ENCODE measurements around the gene MICU2. TPM values are rescaled to one million over a fixed set of nuclear protein-coding genes. Genes with fewer than 3 reads are reported as not detected.
"Not testable (repeated sequence)": the region's sequence is repeated elsewhere in the genome, so short reads cannot be mapped to it uniquely, and the experiment has no call there.

The MICU2 gene
- total and polyA plus RNA-seq, 4 donors, result 64.6 to 80.1 (median 71.9) TPM

DNA sequence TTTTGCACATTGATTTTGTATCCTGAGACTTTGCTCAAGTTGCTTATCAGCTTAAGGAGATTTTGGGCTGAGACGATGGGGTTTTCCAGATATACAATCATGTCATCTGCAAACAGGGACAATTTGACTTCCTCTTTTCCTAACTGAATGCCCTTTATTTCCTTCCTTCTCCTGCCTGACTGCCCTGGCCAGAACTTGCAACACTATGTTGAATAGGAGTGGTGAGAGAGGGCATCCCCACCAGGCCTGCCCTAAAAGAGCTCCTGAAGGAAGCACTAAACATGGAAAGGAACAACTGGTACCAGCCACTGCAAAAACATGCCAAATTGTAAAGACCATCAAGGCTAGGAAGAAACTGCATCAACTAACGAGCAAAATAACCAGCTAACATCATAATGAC is 50.7 kb downstream of the MICU2 start:
- not testable (repeated sequence) for H3K27ac ChIP-seq (ENCODE audit: low read depth, low read length); H3K4me3 ChIP-seq (ENCODE audit: low read depth, low read length); DNase-seq (ENCODE audit: low read depth in 4 of 6, low spot score in 6 of 6); H3K9me3 ChIP-seq (ENCODE audit: control insufficient read depth, insufficient read depth, low read length); H3K36me3 ChIP-seq (ENCODE audit: control insufficient read depth, insufficient read depth, low read length); H3K4me1 ChIP-seq (ENCODE audit: control insufficient read depth, insufficient read depth, low read length); H3K27me3 ChIP-seq (ENCODE audit: control insufficient read depth, insufficient read depth, low read length)
- no CpG with 5 or more reads among the region's 2 CpGs for WGBS (ENCODE audit: insufficient coverage)

DNA sequence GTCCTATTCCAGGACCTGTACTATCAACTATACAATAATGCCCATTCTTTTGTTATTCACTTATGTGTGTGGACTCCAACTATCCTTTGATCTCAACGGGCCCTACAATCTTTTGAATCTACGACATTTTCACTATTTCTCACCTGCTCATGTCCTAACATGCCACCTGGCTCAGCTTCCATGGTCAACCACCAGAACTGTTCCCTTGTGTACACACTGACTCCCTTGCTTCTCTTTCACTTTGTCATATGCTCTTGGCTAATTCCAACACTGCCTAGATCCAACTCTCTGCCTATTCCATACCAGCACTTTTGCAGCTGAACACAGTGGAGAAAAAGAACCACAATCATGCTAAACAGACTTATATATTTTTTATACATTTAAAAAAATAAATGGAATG is 53.1 kb downstream of the MICU2 start:
- DNase-seq (ENCODE audit: low read depth in 4 of 6, low spot score in 6 of 6), result no peak
- H3K27me3 ChIP-seq (ENCODE audit: control insufficient read depth, insufficient read depth, low read length), result no peaks in the 10 kb centered on the region
- no peaks in the 10 kb centered on the region for H3K36me3 ChIP-seq (ENCODE audit: control insufficient read depth, insufficient read depth, low read length)
- no peak overlapping the region for H3K27ac ChIP-seq (ENCODE audit: low read depth, low read length)
- 95% methylated on average over 2 of the region's 2 CpGs for WGBS (ENCODE audit: insufficient coverage)
- H3K4me3 ChIP-seq (ENCODE audit: low read depth, low read length), result no peak overlapping the region
- no peaks in the 10 kb centered on the region for H3K4me1 ChIP-seq (ENCODE audit: control insufficient read depth, insufficient read depth, low read length)
- H3K9me3 ChIP-seq (ENCODE audit: control insufficient read depth, insufficient read depth, low read length), result no peaks in the 10 kb centered on the region

DNA sequence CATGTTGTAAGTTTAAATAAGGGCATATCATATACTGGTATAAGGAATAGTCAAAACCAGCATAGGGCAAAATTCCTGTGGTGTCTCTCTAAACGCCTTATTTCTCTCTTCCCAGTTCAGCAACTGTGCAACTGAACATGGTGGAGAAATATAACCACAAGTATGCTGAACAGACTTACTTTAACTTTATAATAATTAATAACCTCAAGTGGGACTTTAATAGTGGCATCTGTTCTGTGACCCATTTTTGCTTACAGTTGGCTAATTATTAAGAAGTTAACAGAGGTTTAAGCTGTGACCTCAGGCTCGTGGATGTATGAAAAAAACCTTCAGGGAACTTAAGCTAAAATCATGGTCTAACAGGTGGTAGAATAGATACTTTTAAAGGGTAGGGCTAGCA is 54.3 kb downstream of the MICU2 start:
- H3K9me3 ChIP-seq (ENCODE audit: control insufficient read depth, insufficient read depth, low read length), result no peaks in the 10 kb centered on the region

DNA sequence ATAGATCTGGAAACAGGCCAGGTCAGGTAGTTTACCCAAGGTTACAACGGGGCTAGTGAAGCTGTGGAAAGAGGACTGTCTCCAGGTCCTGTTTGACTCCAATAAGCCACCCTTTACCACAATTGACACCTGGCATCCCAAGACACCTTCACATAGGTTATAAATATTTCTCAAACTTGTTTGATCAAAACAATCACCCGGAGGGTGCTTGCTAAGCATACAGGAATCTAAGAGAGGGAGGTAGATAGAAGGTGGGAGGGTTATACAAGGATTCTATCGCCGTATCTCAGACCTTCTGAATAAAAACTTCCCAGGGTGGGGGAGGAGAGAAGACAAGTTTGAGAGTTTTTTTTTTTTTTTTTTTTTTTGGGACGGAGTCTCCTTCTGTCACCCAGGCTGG is 55.4 kb downstream of the MICU2 start:
- no peak for DNase-seq (ENCODE audit: low read depth in 4 of 6, low spot score in 6 of 6)
- no peaks in the 10 kb centered on the region for H3K27me3 ChIP-seq (ENCODE audit: control insufficient read depth, insufficient read depth, low read length)
- peaks cover 6% of the 10 kb centered on the region for H3K36me3 ChIP-seq (ENCODE audit: control insufficient read depth, insufficient read depth, low read length)
- H3K4me3 ChIP-seq (ENCODE audit: low read depth, low read length), result no peak overlapping the region
- H3K9me3 ChIP-seq (ENCODE audit: control insufficient read depth, insufficient read depth, low read length), result no peaks in the 10 kb centered on the region
- WGBS (ENCODE audit: insufficient coverage), result 100% methylated on average over 1 of the region's 5 CpGs
- no peak overlapping the region for H3K27ac ChIP-seq (ENCODE audit: low read depth, low read length)
- no peaks in the 10 kb centered on the region for H3K4me1 ChIP-seq (ENCODE audit: control insufficient read depth, insufficient read depth, low read length)

More for the DNA sequence above, 54.3 kb downstream of the MICU2 start:
- no peak for DNase-seq (ENCODE audit: low read depth in 4 of 6, low spot score in 6 of 6)
- Histone ChIP-seq H3K4me3 (ENCODE audit: low read depth, low read length) (no peak overlapping the region), H3K4me1 (ENCODE audit: control insufficient read depth, insufficient read depth, low read length) (no peaks in the 10 kb centered on the region), H3K27me3 (ENCODE audit: control insufficient read depth, insufficient read depth, low read length) (no peaks in the 10 kb centered on the region), H3K36me3 (ENCODE audit: control insufficient read depth, insufficient read depth, low read length) (peaks cover 6% of the 10 kb centered on the region), H3K27ac (ENCODE audit: low read depth, low read length) (no peak overlapping the region)
- WGBS (ENCODE audit: insufficient coverage), result 83% methylated on average over 1 of the region's 2 CpGs

DNA sequence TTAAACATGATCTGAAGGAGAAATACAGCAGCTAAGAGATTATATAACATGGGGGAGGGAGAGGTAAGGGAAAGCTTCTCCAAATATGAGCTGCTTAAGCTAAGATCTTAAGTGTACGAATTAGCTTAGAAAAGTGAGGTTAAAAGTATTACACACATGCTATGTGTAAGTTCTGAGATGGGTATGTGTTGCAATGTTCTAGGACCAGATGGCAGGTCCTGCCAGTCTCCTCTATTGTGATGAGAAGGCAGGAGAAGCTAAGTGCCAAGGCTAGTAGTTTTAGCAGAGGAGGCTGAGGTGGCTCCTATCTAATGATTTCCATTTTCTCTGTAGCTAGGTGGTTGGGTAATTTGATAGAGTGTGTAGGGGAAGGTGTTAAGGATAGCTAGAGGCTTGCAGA is 57.6 kb downstream of the MICU2 start:
- Histone ChIP-seq H3K36me3 (ENCODE audit: control insufficient read depth, insufficient read depth, low read length) (peaks cover 6% of the 10 kb centered on the region), H3K9me3 (ENCODE audit: control insufficient read depth, insufficient read depth, low read length) (no peaks in the 10 kb centered on the region), H3K27me3 (ENCODE audit: control insufficient read depth, insufficient read depth, low read length) (no peaks in the 10 kb centered on the region), H3K4me1 (ENCODE audit: control insufficient read depth, insufficient read depth, low read length) (no peaks in the 10 kb centered on the region), H3K4me3 (ENCODE audit: low read depth, low read length) (no peak overlapping the region), H3K27ac (ENCODE audit: low read depth, low read length) (no peak overlapping the region)
- 100% methylated on average over 1 of the region's 1 CpG for WGBS (ENCODE audit: insufficient coverage)
- no peak for DNase-seq (ENCODE audit: low read depth in 4 of 6, low spot score in 6 of 6)

DNA sequence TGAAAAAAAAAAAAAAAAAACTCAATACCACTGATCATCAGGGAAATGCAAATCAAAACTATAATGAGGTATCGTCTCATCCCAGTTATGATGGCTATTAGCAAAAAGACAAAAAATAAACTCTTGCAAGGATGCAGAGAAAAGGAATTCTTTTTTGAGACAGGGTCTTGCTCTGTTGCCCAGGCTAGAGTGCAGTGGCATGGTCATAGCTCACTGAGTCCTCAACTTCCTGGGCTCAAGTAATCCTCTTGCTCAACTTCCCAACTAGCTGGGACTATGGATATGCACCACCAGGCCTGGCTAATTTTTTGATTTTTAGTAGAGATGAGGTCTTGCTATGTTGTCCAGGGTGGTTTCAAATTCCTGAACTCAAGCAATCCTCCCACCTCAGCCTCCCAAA is 59.5 kb downstream of the MICU2 start:
- no peak overlapping the region for H3K27ac ChIP-seq (ENCODE audit: low read depth, low read length)
- H3K9me3 ChIP-seq (ENCODE audit: control insufficient read depth, insufficient read depth, low read length), result no peaks in the 10 kb centered on the region
- no peaks in the 10 kb centered on the region for H3K4me1 ChIP-seq (ENCODE audit: control insufficient read depth, insufficient read depth, low read length)
- H3K4me3 ChIP-seq (ENCODE audit: low read depth, low read length), result no peak overlapping the region
- DNase-seq (ENCODE audit: low read depth in 4 of 6, low spot score in 6 of 6), result no peak
- peaks cover 6% of the 10 kb centered on the region for H3K36me3 ChIP-seq (ENCODE audit: control insufficient read depth, insufficient read depth, low read length)
- no CpG with 5 or more reads among the region's 1 CpG for WGBS (ENCODE audit: insufficient coverage)
- H3K27me3 ChIP-seq (ENCODE audit: control insufficient read depth, insufficient read depth, low read length), result no peaks in the 10 kb centered on the region

DNA sequence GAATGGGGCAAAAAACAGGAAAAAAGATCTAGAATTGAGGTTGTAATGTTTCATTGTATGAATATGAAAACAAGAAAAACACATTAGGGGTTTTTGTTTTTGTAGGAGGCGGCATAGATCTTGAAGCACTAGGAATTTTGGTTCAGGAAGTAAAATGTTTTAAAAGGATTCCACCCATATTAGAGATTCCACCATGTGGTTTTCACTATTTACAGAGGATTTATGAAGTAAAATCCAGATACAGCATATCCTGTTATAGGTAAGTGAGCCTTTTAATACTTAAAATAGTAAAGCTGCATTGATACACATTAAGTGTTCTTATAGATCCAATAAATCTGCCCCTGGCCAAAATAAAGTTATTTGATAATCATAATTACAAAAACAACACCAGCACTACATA is 61.4 kb downstream of the MICU2 start:
- no CpG with 5 or more reads among the region's 1 CpG for WGBS (ENCODE audit: insufficient coverage)
- Histone ChIP-seq H3K4me3 (ENCODE audit: low read depth, low read length) (no peak overlapping the region), H3K36me3 (ENCODE audit: control insufficient read depth, insufficient read depth, low read length) (peaks cover 11% of the 10 kb centered on the region), H3K27ac (ENCODE audit: low read depth, low read length) (no peak overlapping the region), H3K4me1 (ENCODE audit: control insufficient read depth, insufficient read depth, low read length) (no peaks in the 10 kb centered on the region), H3K9me3 (ENCODE audit: control insufficient read depth, insufficient read depth, low read length) (no peaks in the 10 kb centered on the region), H3K27me3 (ENCODE audit: control insufficient read depth, insufficient read depth, low read length) (no peaks in the 10 kb centered on the region)
- no peak for DNase-seq (ENCODE audit: low read depth in 4 of 6, low spot score in 6 of 6)

DNA sequence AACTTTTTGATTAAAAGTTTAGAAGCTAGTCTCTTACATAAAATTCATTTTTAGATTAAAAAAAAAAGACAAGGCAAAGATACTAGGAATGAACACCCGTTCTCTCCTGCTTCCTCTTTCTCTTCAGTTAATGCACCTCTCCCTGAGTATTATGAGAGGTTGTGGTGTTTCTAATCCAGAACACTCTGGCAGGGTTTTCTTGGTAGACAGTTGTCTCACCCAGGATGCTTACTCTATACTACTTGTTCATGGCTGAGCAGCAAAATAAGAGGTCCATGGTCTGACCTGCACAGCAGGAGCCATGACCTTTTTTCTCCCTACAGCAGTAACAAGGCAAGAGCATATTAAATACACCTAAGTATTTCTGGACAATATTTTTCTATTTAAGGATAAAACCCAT is 62.0 kb downstream of the MICU2 start:
- no peaks in the 10 kb centered on the region for H3K4me1 ChIP-seq (ENCODE audit: control insufficient read depth, insufficient read depth, low read length)
- no peak overlapping the region for H3K27ac ChIP-seq (ENCODE audit: low read depth, low read length)
- DNase-seq (ENCODE audit: low read depth in 4 of 6, low spot score in 6 of 6), result no peak
- H3K4me3 ChIP-seq (ENCODE audit: low read depth, low read length), result no peak overlapping the region
- H3K36me3 ChIP-seq (ENCODE audit: control insufficient read depth, insufficient read depth, low read length), result peaks cover 11% of the 10 kb centered on the region
- WGBS (ENCODE audit: insufficient coverage), result no CpG with 5 or more reads among the region's 1 CpG
- no peaks in the 10 kb centered on the region for H3K9me3 ChIP-seq (ENCODE audit: control insufficient read depth, insufficient read depth, low read length)
- no peaks in the 10 kb centered on the region for H3K27me3 ChIP-seq (ENCODE audit: control insufficient read depth, insufficient read depth, low read length)

DNA sequence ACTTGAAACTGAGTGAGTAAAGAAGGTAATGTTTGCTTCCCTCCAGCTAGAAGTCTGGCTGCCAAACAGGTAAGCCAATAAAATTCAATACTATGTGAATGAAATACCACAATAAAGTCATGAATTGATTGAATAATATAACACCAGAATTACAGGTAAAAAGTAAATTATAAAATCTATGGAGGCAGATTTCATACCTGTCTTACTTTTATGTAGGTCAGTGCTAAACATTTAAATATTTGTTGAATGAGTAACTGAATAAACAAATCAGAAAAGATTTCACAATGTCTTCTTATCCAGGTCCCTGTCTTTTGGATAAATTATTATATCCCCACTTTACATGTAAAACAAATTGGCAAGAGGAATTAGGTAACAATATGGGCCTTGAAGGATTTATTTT is 62.7 kb downstream of the MICU2 start:
- no peaks in the 10 kb centered on the region for H3K4me1 ChIP-seq (ENCODE audit: control insufficient read depth, insufficient read depth, low read length)
- H3K27me3 ChIP-seq (ENCODE audit: control insufficient read depth, insufficient read depth, low read length), result no peaks in the 10 kb centered on the region
- no peaks in the 10 kb centered on the region for H3K9me3 ChIP-seq (ENCODE audit: control insufficient read depth, insufficient read depth, low read length)
- no peak overlapping the region for H3K4me3 ChIP-seq (ENCODE audit: low read depth, low read length)
- H3K36me3 ChIP-seq (ENCODE audit: control insufficient read depth, insufficient read depth, low read length), result peaks cover 11% of the 10 kb centered on the region
- H3K27ac ChIP-seq (ENCODE audit: low read depth, low read length), result no peak overlapping the region
- no peak for DNase-seq (ENCODE audit: low read depth in 4 of 6, low spot score in 6 of 6)

DNA sequence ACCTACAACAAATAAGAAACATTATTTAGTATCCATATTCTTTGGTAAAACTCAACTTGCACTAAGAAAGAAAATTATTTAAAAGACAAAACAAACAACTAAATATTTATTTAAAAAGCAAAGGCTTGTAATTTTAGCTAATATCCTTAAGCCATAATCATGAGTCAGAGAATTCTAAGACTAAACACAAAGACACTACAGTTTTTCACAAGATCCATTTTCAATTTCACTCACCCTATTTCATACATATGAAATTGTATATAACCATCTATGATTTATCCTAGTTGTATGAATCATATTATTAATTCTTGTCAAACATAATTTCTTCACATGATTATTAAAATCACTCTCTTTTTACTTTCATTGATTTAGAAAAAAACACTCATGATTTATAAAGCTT is 64.3 kb downstream of the MICU2 start:
- Histone ChIP-seq H3K27ac (ENCODE audit: low read depth, low read length) (no peak overlapping the region), H3K27me3 (ENCODE audit: control insufficient read depth, insufficient read depth, low read length) (no peaks in the 10 kb centered on the region), H3K36me3 (ENCODE audit: control insufficient read depth, insufficient read depth, low read length) (peaks cover 5% of the 10 kb centered on the region), H3K4me3 (ENCODE audit: low read depth, low read length) (no peak overlapping the region), H3K4me1 (ENCODE audit: control insufficient read depth, insufficient read depth, low read length) (no peaks in the 10 kb centered on the region), H3K9me3 (ENCODE audit: control insufficient read depth, insufficient read depth, low read length) (no peaks in the 10 kb centered on the region)
- DNase-seq (ENCODE audit: low read depth in 4 of 6, low spot score in 6 of 6), result no peak

DNA sequence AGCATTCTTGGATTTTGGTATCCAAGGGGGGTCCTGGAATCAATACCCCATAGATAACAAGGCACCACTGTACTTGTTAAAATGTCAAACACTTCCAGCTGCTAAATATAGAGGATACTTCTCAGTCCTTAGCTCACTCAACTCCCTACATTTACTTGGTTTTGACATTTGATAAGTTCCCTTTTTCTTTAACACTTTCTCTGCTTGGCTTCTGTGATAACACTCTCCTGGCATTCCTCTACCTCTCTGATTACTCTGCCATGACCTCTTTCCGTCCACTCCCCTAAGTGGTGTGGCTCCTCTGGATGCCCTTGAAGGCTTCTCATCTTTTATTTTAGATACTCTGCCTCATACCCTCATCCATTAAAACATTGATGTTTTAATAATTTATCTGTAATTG is 65.2 kb downstream of the MICU2 start:
- no CpG with 5 or more reads among the region's 1 CpG for WGBS (ENCODE audit: insufficient coverage)
- H3K36me3 ChIP-seq (ENCODE audit: control insufficient read depth, insufficient read depth, low read length), result peaks cover 5% of the 10 kb centered on the region
- no peak overlapping the region for H3K27ac ChIP-seq (ENCODE audit: low read depth, low read length)
- H3K9me3 ChIP-seq (ENCODE audit: control insufficient read depth, insufficient read depth, low read length), result no peaks in the 10 kb centered on the region
- no peaks in the 10 kb centered on the region for H3K27me3 ChIP-seq (ENCODE audit: control insufficient read depth, insufficient read depth, low read length)
- H3K4me1 ChIP-seq (ENCODE audit: control insufficient read depth, insufficient read depth, low read length), result no peaks in the 10 kb centered on the region
- H3K4me3 ChIP-seq (ENCODE audit: low read depth, low read length), result no peak overlapping the region
- DNase-seq (ENCODE audit: low read depth in 4 of 6, low spot score in 6 of 6), result no peak
